GM12801 (cell line): ENCODE measurements around the gene GCK.

Source experiments
- CTCF ChIP-seq: IDR thresholded peaks from one replicate; pipeline ENCODE4 v1.5.1; 2011; ENCODE audit warnings: control low read depth; ENCODE audit not compliant: insufficient read length; ENCODE audit errors: extremely low read depth

GCK gene

GRCh38 chr7:44158873-44159631 is 30.2 kb downstream of the GCK start:
- TF ChIP-seq CTCF: no peak

GRCh38 chr7:44158096-44158872 is 31.0 kb downstream of the GCK start:
- TF ChIP-seq CTCF: no peak

GRCh38 chr7:44157116-44158080 is 31.8 kb downstream of the GCK start:
- TF ChIP-seq CTCF: no peak

- no peak for TF ChIP-seq CTCF
Measured at GRCh38 chr7:44156453-44157010, 32.7 kb downstream of the GCK start.

GRCh38 chr7:44155191-44156185 is 33.8 kb downstream of the GCK start:
- TF ChIP-seq CTCF: no peak

GRCh38 chr7:44154703-44155102 is 34.5 kb downstream of the GCK start:
- TF ChIP-seq CTCF: no peak
